Left lung (tissue), 10 donors: ENCODE results near the gene TMEM170A. TPM values are rescaled to one million over a fixed set of nuclear protein-coding genes. Genes with fewer than 3 reads are reported as not detected.
A peak's percentile ranks its signal among the peaks of the same experiment; 100 is the strongest.
"Not testable (repeated sequence)": the region's sequence is repeated elsewhere in the genome, so short reads cannot be mapped to it uniquely, and the experiment has no call there.

Experiments used
- ATAC-seq: fragments of 200-7000 bp; cut with Tn5 transposase; one replicate; pipeline ENCODE4 v1.9.1; 2020; ENCODE audit warnings: moderate library complexity
- DNase-seq, 4 donors: peaks; one replicate each; pipeline ENCODE4 v3.0.0-alpha.2; 2013 to 2020
- H3K27ac ChIP-seq, 2 donors: fragments of 200-600 bp; sonication (generic) in 1 of 2; one replicate each; pipeline versions ENCODE4 v1.5.0 to v1.8.0; 2020 to 2021
- H3K27me3 ChIP-seq, 2 donors: fragments of 200-600 bp; sonication (generic) in 1 of 2; one replicate each; pipeline versions ENCODE4 v1.5.0 to v1.8.0; 2020 to 2021
- H3K36me3 ChIP-seq, 2 donors: fragments of 200-600 bp; sonication (generic) in 1 of 2; one replicate each; pipeline versions ENCODE4 v1.5.0 to v1.8.0; 2020 to 2021
- H3K4me1 ChIP-seq, 2 donors: fragments of 200-600 bp; one replicate each; pipeline ENCODE4 v1.8.0; 2021
- H3K4me3 ChIP-seq, 2 donors: fragments of 200-600 bp; sonication (generic) in 1 of 2; one replicate each; pipeline versions ENCODE4 v1.5.0 to v1.8.0; 2020 to 2021; ENCODE audit warnings: mild to moderate bottlenecking in 1 of 2
- H3K9me3 ChIP-seq, 2 donors: fragments of 200-600 bp; sonication (generic) in 1 of 2; one replicate each; pipeline versions ENCODE4 v1.5.0 to v1.8.0; 2020 to 2021
- CTCF ChIP-seq, 2 donors: fragments of 200-600 bp; sonication (generic) in 1 of 2; IDR thresholded peaks; one replicate each; pipeline versions ENCODE4 v1.5.0 to v1.8.0; 2021; ENCODE audit warnings: antibody characterized with exemption in 2 of 2
- intact Hi-C, 2 donors: fragments of 100-400 bp; cut with DNase I; formaldehyde crosslinking; loops; one replicate each; pipeline versions ENCODE4 v1.11.2 to v1.14.2; 2022
- polyA plus RNA-seq, 6 donors: library from polyadenylated mRNA; unstranded; fragments of 120-200 nt; gene quantifications; one replicate each; pipeline ENCODE4 v1.2.1, GENCODE V29; 2013; ENCODE audit not compliant: insufficient read length in 6 of 6
- total RNA-seq, 2 donors: library from RNA; stranded (reverse); fragmentation: NEBNext Ultra II Directional; extraction: Animal tissue kit (Norgen Biotek cat#: 25700); gene quantifications; one replicate each; pipeline ENCODE4 v1.2.1, GENCODE V29; 2021
- donor health status: DM: no; HTN: yes; CAD: no.
- donor health status: DM: no; HTN: no; CAD: no.

Gene TMEM170A
- total and polyA plus RNA-seq, 8 donors: 20.2 to 40.1 (median 34.8) TPM

- Histone ChIP-seq H3K4me3 (no peak overlapping the region), H3K27ac (no peak overlapping the region), H3K9me3 (no peaks in the 10 kb centered on the region), H3K4me1 (peaks cover 3 to 22% of the 10 kb centered on the region in 2 donors), H3K27me3 (no peaks in the 10 kb centered on the region), H3K36me3 (no peaks in the 10 kb centered on the region)
- no peak for TF ChIP-seq CTCF (IDR thresholded peaks at IDR 0.05)
- DNase-seq: no peak
- ATAC-seq: no peak
- intact Hi-C loops: no loop called here
These were observed 7.5 kb downstream of the TMEM170A start for GRCh38 chr16:75456971-75457370.

GRCh38 chr16:75456486-75456885, 8.0 kb downstream of the TMEM170A start:
- intact Hi-C loops, H3K36me3 ChIP-seq, DNase-seq, H3K9me3 ChIP-seq, ATAC-seq, H3K27me3 ChIP-seq, H3K4me3 ChIP-seq, H3K27ac ChIP-seq: not testable (repeated sequence)
- H3K4me1 ChIP-seq: peaks cover 3 to 17% of the 10 kb centered on the region in 2 donors

GRCh38 chr16:75455677-75456076, 8.8 kb downstream of the TMEM170A start:
- H3K4me3 ChIP-seq: no peak overlapping the region
- no peaks in the 10 kb centered on the region for H3K27me3 ChIP-seq
- intact Hi-C loops: no loop called here
- no peak for ATAC-seq
- peaks cover 0 to 10% of the 10 kb centered on the region in 2 donors for H3K36me3 ChIP-seq
- no peaks in the 10 kb centered on the region for H3K9me3 ChIP-seq
- no peak for TF ChIP-seq CTCF (IDR thresholded peaks at IDR 0.05)
- H3K4me1 ChIP-seq: peaks cover 3 to 12% of the 10 kb centered on the region in 2 donors
- H3K27ac ChIP-seq: no peak overlapping the region
- DNase-seq: no peak

GRCh38 chr16:75452464-75453190, 11.9 kb downstream of the TMEM170A start:
- no peaks in the 10 kb centered on the region for H3K9me3 ChIP-seq
- TF ChIP-seq CTCF (IDR thresholded peaks at IDR 0.05): no peak
- H3K27me3 ChIP-seq: no peaks in the 10 kb centered on the region
- no peak overlapping the region for H3K4me3 ChIP-seq
- H3K27ac ChIP-seq: no peak overlapping the region
- ATAC-seq: peak; percentile 76
- peaks cover 0 to 19% of the 10 kb centered on the region in 2 donors for H3K36me3 ChIP-seq
- peaks cover 3 to 6% of the 10 kb centered on the region in 2 donors for H3K4me1 ChIP-seq
- intact Hi-C loops: no loop called here
- no peak for DNase-seq

GRCh38 chr16:75446416-75446815, 18.1 kb downstream of the TMEM170A start:
- DNase-seq: no peak
- TF ChIP-seq CTCF (IDR thresholded peaks at IDR 0.05): no peak
- Histone ChIP-seq H3K36me3 (peaks cover 0 to 25% of the 10 kb centered on the region in 2 donors), H3K9me3 (no peaks in the 10 kb centered on the region), H3K27ac (no peak overlapping the region), H3K27me3 (no peaks in the 10 kb centered on the region), H3K4me3 (no peak overlapping the region), H3K4me1 (no peaks in the 10 kb centered on the region)
- intact Hi-C loops: no loop called here
- no peak for ATAC-seq

- Histone ChIP-seq H3K4me1 (no peaks in the 10 kb centered on the region), H3K9me3 (no peaks in the 10 kb centered on the region), H3K4me3 (no peak overlapping the region), H3K36me3 (peaks cover 0 to 14% of the 10 kb centered on the region in 2 donors), H3K27me3 (no peaks in the 10 kb centered on the region), H3K27ac (no peak overlapping the region)
- intact Hi-C loops: no loop called here
- no peak for ATAC-seq
- DNase-seq: no peak
- no peak for TF ChIP-seq CTCF (IDR thresholded peaks at IDR 0.05)
These were observed 19.2 kb downstream of the TMEM170A start for GRCh38 chr16:75445298-75445697.
